ENCODE measurements around the gene EBPL.

DNA sequence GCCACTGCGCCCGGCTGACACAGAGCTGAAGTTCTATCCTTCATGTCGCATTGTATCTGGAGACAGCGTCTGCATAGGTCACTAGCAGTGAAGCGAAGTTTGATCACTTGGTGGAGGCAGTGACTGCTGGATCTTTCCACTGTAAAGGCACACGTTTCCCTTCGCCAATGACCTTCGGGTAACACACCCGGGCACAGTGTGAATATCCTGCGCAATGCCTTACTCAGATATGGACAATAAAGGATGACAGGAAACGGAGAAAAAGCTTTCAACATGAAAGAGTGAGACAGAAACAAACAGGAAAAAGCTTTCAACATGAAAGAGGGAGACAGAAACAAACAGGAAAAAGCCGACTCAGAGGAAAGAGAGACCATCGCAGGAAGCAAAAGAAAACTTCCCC, 45.8 kb downstream of the EBPL start:
- TF ChIP-seq EZH2 (IDR thresholded peaks at IDR 0.05; ENCODE audit: insufficient read depth, poor library complexity, severe bottlenecking): no peak
- TF ChIP-seq EZH2phosphoT487 (IDR thresholded peaks at IDR 0.05; ENCODE audit: insufficient read depth, low read depth): no peak

Data from GM23248 (cell line).